ENCODE data around the gene GPC2.

Gene GPC2

GRCh38 chr7:100122067-100122466, 55.1 kb downstream of the GPC2 start:
- TF ChIP-seq CTCF (IDR thresholded peaks at IDR 0.05; ENCODE audit: borderline replicate concordance, control extremely low read depth, extremely low read depth, insufficient read depth, missing control alignments): no peak
- in situ Hi-C loops (cut with MboI; ENCODE audit: low sequenced_read_pairs, unreplicated experiment): no loop called here
- no peak for DNase-seq (ENCODE audit: low spot score)

- no peak for DNase-seq (ENCODE audit: low spot score)
- TF ChIP-seq CTCF (IDR thresholded peaks at IDR 0.05; ENCODE audit: borderline replicate concordance, control extremely low read depth, extremely low read depth, insufficient read depth, missing control alignments): no peak
- in situ Hi-C loops (cut with MboI; ENCODE audit: low sequenced_read_pairs, unreplicated experiment): no loop called here
Measured at GRCh38 chr7:100120733-100121036, 56.5 kb downstream of the GPC2 start.

GRCh38 chr7:100119970-100120732, 57.0 kb downstream of the GPC2 start:
- DNase-seq (ENCODE audit: low spot score): no peak
- no peak for TF ChIP-seq CTCF (IDR thresholded peaks at IDR 0.05; ENCODE audit: borderline replicate concordance, control extremely low read depth, extremely low read depth, insufficient read depth, missing control alignments)
- in situ Hi-C loops (cut with MboI; ENCODE audit: low sequenced_read_pairs, unreplicated experiment): no loop called here
